GM21447 (cell line): ENCODE results near the gene UTS2B.

Experiments used
- ATAC-seq: cut with Tn5 transposase; IDR thresholded peaks from one replicate; pipeline ENCODE4 v1.9.1; 2021; ENCODE audit not compliant: unreplicated experiment

Gene UTS2B

GRCh38 chr3:191327526-191327925 lies 2.8 kb downstream of the UTS2B start:
- no peak for ATAC-seq

GRCh38 chr3:191324936-191325335 lies 5.4 kb downstream of the UTS2B start:
- no peak for ATAC-seq

GRCh38 chr3:191321019-191321767 lies 9.1 kb downstream of the UTS2B start:
- ATAC-seq: no peak

- no peak for ATAC-seq
Measured at GRCh38 chr3:191320316-191320715, 10.0 kb downstream of the UTS2B start.

GRCh38 chr3:191316876-191317603 lies 13.3 kb downstream of the UTS2B start:
- no peak for ATAC-seq

- no peak for ATAC-seq
Measured at GRCh38 chr3:191314109-191314728, 16.1 kb downstream of the UTS2B start.

GRCh38 chr3:191313296-191313695 lies 17.0 kb downstream of the UTS2B start:
- no peak for ATAC-seq

- ATAC-seq: no peak
Measured at GRCh38 chr3:191307341-191307740, 23.0 kb downstream of the UTS2B start.

- ATAC-seq: no peak
Measured at GRCh38 chr3:191306428-191306827, 23.9 kb downstream of the UTS2B start.

- no peak for ATAC-seq
Measured at GRCh38 chr3:191303596-191303995, 26.7 kb downstream of the UTS2B start.

GRCh38 chr3:191302451-191302850 lies 27.9 kb downstream of the UTS2B start:
- ATAC-seq: no peak

- ATAC-seq: no peak
Measured at GRCh38 chr3:191301782-191302411, 28.4 kb downstream of the UTS2B start.

- ATAC-seq: peak; percentile 69
Measured at GRCh38 chr3:191301017-191301416, 29.3 kb downstream of the UTS2B start.

GRCh38 chr3:191300422-191300821 lies 29.9 kb downstream of the UTS2B start:
- ATAC-seq: peak; percentile 26

GRCh38 chr3:191298846-191299245 lies 31.5 kb downstream of the UTS2B start:
- no peak for ATAC-seq

GRCh38 chr3:191296041-191296541 lies 34.2 kb downstream of the UTS2B start:
- ATAC-seq: peak; percentile 94

- no peak for ATAC-seq
Measured at GRCh38 chr3:191294291-191294690, 36.0 kb downstream of the UTS2B start.

GRCh38 chr3:191292243-191293015 lies 37.9 kb downstream of the UTS2B start:
- no peak for ATAC-seq

- peak; percentile 85 for ATAC-seq
Measured at GRCh38 chr3:191290311-191291025, 39.9 kb downstream of the UTS2B start.

GRCh38 chr3:191283400-191283799 lies 46.9 kb downstream of the UTS2B start:
- no peak for ATAC-seq
